GM21390 (cell line): ENCODE data around the gene COG5.

ENCODE experiments used
- ATAC-seq: cut with Tn5 transposase; IDR thresholded peaks from one replicate; pipeline ENCODE4 v1.9.1; 2021; ENCODE audit not compliant: unreplicated experiment

The COG5 gene

DNA sequence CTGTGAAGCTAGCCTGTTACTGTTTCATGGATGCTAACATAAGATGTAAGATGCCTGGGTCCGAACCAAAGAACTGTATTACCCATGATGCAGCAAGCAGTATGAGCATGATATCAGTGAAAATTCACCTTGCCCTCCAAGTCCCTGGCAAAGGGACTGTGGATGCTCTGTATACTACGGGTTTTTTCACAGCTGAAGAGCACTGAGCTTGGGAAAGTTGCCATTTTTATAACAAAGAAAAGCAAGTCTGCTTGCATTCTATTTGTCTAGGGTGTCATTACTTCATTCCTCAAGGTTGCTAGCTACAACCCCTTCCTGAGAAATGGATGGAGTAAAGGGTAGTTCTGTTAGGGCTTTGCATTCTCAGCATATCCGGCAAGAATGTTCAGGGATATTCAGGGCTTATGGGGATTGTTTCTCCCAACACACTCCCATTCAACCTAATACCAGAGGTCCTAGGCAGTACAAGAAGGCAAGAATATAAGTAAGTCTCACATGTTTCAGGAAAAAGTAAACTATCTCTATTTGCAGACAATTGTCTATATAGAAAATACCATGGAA is 99.0 kb downstream of the COG5 start:
- no peak for ATAC-seq

DNA sequence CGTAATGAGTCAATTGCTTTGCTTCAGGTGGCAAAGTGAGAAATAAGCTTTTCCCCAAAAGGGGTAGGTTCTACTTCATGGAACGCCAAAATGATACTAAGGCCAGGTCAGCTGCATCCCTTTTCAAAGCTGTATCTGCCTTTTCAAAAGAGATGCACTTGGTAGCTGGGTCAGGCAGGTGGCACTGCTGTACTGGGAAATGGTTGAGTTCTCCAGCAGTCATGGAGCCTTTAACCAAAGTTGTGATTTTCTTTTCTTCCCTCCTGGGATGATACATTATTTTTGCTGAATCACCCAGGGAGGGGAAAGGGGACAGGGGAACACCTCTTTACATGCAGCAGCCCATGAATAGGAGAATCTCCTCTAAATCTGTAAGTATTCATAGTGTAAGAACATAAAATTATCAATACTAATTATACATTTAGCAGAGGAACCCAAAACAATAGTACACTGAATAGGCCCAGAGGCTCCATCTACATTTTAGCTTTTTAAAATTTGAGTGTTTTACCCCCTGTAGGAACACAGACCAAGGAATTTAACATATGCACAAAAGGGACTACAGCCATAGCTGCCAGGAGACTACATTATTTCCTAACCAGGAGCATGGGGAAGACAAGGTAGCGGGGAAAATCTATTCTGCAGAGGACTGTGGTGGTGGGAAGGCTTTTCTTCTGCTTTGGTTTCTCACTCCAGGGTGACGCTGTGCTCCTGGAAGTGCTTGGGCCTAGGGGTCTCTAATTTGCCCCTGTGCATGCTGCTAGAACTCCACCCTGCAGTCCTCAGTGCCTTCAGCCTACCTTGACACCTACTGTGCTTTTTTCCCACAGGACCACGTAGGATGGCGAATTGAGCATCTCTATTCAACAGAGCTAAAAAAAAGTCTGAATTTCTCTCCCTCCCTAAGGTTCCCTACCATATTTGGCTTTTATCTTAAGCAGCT is 100.3 kb downstream of the COG5 start:
- ATAC-seq = no peak

DNA sequence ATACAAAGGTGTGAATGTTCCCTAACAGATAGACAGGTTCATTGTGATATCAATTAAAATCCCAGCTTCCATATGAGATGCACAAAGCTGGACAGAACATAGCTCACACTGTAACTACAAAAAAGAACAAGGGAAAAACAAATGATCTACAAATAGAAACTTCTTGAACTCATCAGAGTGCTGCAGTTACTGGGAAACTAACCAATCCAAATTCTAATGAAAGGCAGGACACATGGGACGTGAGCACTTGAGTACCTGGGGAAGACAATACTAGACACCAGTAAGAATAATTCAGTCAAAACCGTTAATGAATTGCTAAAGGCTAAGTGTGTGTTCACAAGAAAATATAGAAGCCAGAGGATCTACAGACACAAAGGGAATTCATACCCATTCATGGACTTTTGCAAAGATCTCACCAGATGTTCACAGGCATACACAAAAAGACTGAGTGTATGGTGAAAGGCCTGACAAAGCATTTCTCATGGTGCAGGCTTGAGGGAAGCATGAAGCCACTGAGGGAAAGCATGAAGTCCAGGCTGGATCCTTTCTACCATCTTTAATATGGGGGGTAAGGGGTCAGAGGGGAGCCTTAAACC is 101.7 kb downstream of the COG5 start:
- ATAC-seq = no peak

DNA sequence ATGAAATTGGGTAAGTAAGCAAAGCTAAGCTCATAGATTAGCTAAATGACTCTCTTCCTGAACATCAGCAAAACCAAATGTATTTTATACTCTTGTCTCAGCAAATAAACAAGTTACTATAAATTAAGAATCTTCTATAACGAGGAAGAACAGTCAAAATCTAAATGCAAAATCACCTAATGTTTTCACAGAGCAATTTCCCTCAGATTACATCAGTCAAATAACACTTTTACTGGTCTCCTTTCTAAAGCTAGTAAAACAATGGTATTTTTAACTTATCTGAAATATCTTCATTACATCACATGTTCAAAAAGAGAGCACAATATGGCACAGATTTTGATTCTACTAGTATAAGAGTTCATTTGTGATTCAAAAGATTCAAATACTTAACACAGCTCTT is 110.3 kb downstream of the COG5 start:
- ATAC-seq = no peak

GRCh38 chr7:107450970-107451369 is 112.8 kb downstream of the COG5 start:
- ATAC-seq = no peak

DNA sequence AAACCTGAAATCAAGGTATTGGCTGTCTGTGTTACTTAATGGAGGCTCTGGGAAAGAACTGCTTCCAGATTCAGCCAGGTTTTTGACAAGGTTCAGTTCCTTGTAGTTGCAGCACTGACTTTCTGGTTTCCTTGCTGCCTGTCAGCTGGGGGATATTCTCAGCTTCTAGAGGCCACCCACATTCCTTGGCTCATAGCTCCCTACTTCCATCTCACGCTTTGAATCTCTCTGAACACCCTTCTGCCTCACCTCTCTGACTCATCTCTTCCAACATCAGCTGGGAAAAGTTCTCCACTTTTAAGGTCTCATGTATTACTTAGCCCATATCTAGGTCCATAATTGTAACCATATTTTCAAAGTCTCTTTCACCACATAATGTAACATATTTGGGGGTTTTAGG is 116.7 kb downstream of the COG5 start:
- ATAC-seq = no peak

- no peak for ATAC-seq
These were observed 117.2 kb downstream of the COG5 start for GRCh38 chr7:107446531-107446930.

DNA sequence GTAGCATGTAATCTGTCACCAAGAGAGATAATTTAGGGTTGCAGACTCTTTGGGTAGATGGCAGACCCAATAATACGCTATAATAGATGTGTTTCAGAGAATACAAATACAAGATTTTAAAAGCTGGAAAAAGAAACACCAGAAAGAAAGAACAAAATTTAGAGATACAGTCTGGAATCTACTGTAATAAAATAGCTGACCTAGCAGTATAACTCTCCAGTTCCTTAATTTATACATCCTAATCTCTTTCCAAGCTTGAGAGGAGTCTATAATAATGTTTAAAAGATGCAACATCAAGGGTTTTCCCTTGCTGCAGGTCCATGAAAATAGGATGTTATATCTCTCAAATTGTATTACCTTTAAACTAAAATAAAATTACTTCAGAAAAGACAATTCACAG is 121.0 kb downstream of the COG5 start:
- ATAC-seq = no peak

GRCh38 chr7:107441581-107442422 is 121.9 kb downstream of the COG5 start:
- no peak for ATAC-seq

- no peak for ATAC-seq
These were observed 124.7 kb downstream of the COG5 start for GRCh38 chr7:107439025-107439424.

DNA sequence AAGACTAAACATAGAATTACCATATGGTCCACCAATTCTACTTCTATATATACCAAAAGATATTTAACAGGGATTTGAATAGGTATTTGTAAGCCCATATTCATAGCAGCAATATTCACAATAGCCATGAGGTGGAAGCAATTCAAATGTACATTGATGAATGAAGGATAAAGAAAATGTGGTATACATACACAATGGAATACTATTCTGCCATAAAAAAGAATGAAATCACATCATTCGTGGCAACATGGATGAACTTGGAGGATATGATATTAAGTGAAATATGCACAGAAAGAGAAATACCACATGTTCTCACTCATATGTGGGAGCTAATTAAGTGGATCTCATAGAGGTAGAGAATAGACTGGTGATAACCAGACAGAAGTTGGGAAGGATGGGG is 128.0 kb downstream of the COG5 start:
- no peak for ATAC-seq

DNA sequence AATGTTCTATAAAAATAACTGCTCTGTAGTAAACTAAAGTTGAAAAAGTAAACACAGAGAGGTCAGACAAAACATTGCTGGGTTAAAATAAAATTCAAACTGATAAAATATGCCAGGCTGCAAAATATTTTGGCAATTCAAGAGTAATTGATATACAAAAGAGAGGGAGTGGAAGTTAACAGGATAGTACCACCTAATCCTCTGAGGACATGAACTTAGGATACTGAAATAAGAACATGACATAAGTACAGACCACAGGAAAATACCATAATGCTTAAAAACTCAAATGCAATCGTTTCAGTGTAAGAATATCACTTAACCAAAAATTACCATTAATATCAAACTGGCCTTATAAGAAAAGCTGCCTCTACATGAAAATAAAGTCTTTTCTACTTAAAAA is 131.5 kb downstream of the COG5 start:
- no peak for ATAC-seq

GRCh38 chr7:107430057-107430456 is 133.7 kb downstream of the COG5 start:
- ATAC-seq = no peak

GRCh38 chr7:107428642-107429041 is 135.1 kb downstream of the COG5 start:
- ATAC-seq = no peak

GRCh38 chr7:107427462-107427861 is 136.3 kb downstream of the COG5 start:
- no peak for ATAC-seq

GRCh38 chr7:107414198-107414597 is 149.5 kb downstream of the COG5 start:
- ATAC-seq = no peak

- ATAC-seq = no peak
These were observed 155.4 kb downstream of the COG5 start for GRCh38 chr7:107408349-107408748.

DNA sequence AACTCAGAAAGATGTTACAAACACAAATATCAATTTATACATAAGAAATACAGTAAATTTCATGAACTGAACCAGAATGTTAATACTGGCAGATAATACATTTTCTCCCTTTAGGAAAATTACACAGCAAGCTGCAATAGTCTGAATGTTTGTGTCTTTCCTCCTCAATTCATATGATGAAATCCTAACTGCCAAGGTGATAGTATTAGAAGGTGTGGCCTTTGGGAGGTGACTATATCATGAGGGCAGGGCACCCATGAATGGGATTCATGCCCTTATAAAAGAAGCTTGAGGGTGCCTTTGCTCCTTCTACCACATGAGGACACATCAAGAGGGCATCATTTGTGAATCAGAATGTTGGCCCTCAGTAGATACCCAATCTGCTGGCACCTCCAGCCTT is 158.2 kb downstream of the COG5 start:
- ATAC-seq = no peak

DNA sequence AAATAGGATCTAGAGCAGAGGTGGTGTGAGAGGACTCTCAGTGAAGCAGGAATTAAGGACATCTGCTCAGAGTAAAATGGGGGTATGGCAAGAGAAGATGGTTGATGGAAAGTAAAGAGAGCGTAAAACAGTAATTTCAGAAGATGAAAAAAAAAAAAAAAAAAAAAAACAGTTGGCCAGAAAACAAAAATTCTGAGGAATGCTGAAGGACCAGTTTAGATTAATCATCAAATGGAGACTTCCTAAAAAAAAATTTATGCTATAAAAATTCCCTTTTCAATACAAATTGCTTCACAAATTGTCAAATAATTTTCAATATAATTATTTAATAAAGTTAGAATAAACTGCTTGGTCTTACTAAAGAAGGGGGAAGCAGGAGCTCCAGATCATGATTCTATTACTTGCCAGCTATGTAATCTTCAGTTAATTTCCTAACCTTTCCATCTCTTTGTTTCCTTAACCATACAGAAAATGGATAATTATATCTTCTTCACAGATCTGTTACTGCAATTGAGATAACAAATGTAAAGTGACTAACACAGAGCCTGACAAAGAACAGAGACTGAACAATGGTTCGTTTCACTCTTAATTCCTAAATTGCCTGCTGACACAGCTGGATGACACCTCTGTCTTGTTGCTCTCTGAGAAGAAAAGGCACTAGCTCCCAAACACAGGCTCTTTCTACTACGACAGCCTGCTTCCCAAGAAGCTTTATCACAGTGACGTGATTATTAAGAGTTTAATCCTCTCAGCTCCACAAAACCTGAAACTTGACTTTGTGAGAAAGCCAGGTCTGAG is 158.8 kb downstream of the COG5 start:
- no peak for ATAC-seq

GRCh38 chr7:107398161-107398560 is 165.6 kb downstream of the COG5 start:
- ATAC-seq = no peak

GRCh38 chr7:107396990-107397389 is 166.7 kb downstream of the COG5 start:
- ATAC-seq = no peak
